HCT116 (cell line): ENCODE results near the gene CTSE. TPM values are rescaled to one million over a fixed set of nuclear protein-coding genes. Genes with fewer than 3 reads are reported as not detected.

ENCODE experiments used
- ATAC-seq: fragments of 200-7000 bp; cut with Tn5 transposase; 2 replicates; pipeline ENCODE4 v1.9.1; 2020; ENCODE audit warnings: mild to moderate bottlenecking, moderate library complexity
- BruUV-seq: library from RNA; stranded (reverse); fragments of 400-500 nt; replicated peaks from 2 replicates; lab custom pipeline; 2021; lab: Mats Ljungman, UMichigan
- CTCF ChIA-PET: fragments of 300-600 bp; sonication (Branson Sonifier 250); formaldehyde crosslinking; loops from one replicate; lab custom pipeline; 2021; ENCODE audit warnings: antibody characterized with exemption; lab: Charles Lee
- POLR2A ChIA-PET: fragments of 300-600, 350-600 bp; sonication (Branson Sonifier 250); formaldehyde crosslinking; loops from one replicate; lab custom pipeline; 2021; ENCODE audit warnings: antibody characterized with exemption; lab: Charles Lee
- RAD21 ChIA-PET, 2 experiments: fragments of 300-600 bp; sonication (Branson Sonifier 250); formaldehyde crosslinking; loops; one replicate each; lab custom pipeline; 2023; ENCODE audit warnings: low total read pairs in 2 of 2; ENCODE audit not compliant: uncharacterized antibody in 2 of 2, unreplicated experiment in 2 of 2, low non-redundant PET in 1 of 2; lab: Charles Lee
- DNase-seq: peaks from one replicate; pipeline ENCODE4 v3.0.0-alpha.2; 2010; ENCODE audit warnings: low read depth, low spot score
- H2AFZ ChIP-seq: fragments of 200-600 bp; shearing (Covaris generic), sonication (generic); 2 replicates; pipeline ENCODE4 v1.6.1; 2017; ENCODE audit warnings: low read depth, mixed run types, mixed read lengths, antibody characterized with exemption, low read length; ENCODE audit not compliant: poor library complexity, severe bottlenecking
- H3K27ac ChIP-seq: 2 replicates; pipeline ENCODE4 v1.5.1; 2012; ENCODE audit warnings: low read depth, low read length
- H3K27me3 ChIP-seq: fragments of 200-600 bp; sonication (generic); 2 replicates; pipeline ENCODE4 v1.6.1; 2016; ENCODE audit warnings: mixed run types, low read length, mixed read lengths; ENCODE audit not compliant: insufficient read depth
- H3K36me3 ChIP-seq, 2 experiments: fragments of 200-500 bp in 1 of 2; fragments of 200-600 bp in 1 of 2; sonication (Bioruptor generic) in 1 of 2; sonication (generic) in 1 of 2; 2 replicates each; pipeline versions ENCODE4 v1.5.1 to v1.6.1; 2014 to 2016; ENCODE audit warnings: low read length in 2 of 2, inconsistent platforms in 1 of 2, mixed read lengths in 1 of 2, mixed run types in 1 of 2; ENCODE audit not compliant: insufficient read depth in 2 of 2, control insufficient read depth in 1 of 2
- H3K4me1 ChIP-seq, 2 experiments: fragments of 200-600 bp in 1 of 2; sonication (generic) in 1 of 2; 2 replicates each; pipeline versions ENCODE4 v1.5.1 to v1.6.1; 2012 to 2017; ENCODE audit warnings: low read length in 2 of 2, inconsistent platforms in 1 of 2, mild to moderate bottlenecking in 1 of 2, mixed read lengths in 1 of 2, mixed run types in 1 of 2, moderate library complexity in 1 of 2; ENCODE audit not compliant: insufficient read depth in 2 of 2, control insufficient read depth in 1 of 2
- H3K4me2 ChIP-seq: fragments of 200-600 bp; sonication (generic); 2 replicates; pipeline ENCODE4 v1.6.1; 2017; ENCODE audit warnings: mixed run types, low read length, mixed read lengths
- H3K4me3 ChIP-seq, 2 experiments: fragments of 200-600 bp in 1 of 2; sonication (generic) in 1 of 2; replicated peaks in 1 of 2; 2 replicates each; pipeline ENCODE4 v1.5.1; 2011 to 2016; ENCODE audit warnings: low read length in 2 of 2, control low read depth in 1 of 2, low read depth in 1 of 2, mild to moderate bottlenecking in 1 of 2, mixed read lengths in 1 of 2, mixed run types in 1 of 2
- H3K79me2 ChIP-seq: fragments of 200-600 bp; sonication (generic); 2 replicates; pipeline ENCODE4 v1.6.1; 2017; ENCODE audit warnings: mild to moderate bottlenecking, mixed run types, low read length, moderate library complexity, mixed read lengths; ENCODE audit not compliant: insufficient read depth
- H3K9ac ChIP-seq: fragments of 200-600 bp; sonication (generic); 2 replicates; pipeline ENCODE4 v1.6.1; 2016; ENCODE audit warnings: low read length, mixed read lengths
- H3K9me2 ChIP-seq: fragments of 200-600 bp; sonication (generic), shearing (Covaris generic); 2 replicates; pipeline ENCODE4 v1.6.1; 2017; ENCODE audit warnings: mixed run types, mild to moderate bottlenecking, moderate library complexity; ENCODE audit not compliant: insufficient read depth
- H3K9me3 ChIP-seq, 2 experiments: fragments of 200-500 bp in 1 of 2; fragments of 200-600 bp in 1 of 2; sonication (Bioruptor generic) in 1 of 2; sonication (generic) in 1 of 2; 2 replicates each; pipeline ENCODE4 v1.6.1; 2014 to 2017; ENCODE audit warnings: low read length in 2 of 2, mixed read lengths in 2 of 2, inconsistent platforms in 1 of 2, low read depth in 1 of 2, mild to moderate bottlenecking in 1 of 2, mixed run types in 1 of 2, moderate library complexity in 1 of 2; ENCODE audit not compliant: control insufficient read depth in 1 of 2, insufficient read depth in 1 of 2
- H4K20me1 ChIP-seq: fragments of 200-600 bp; sonication (generic), shearing (Covaris generic); 2 replicates; pipeline ENCODE4 v1.6.1; 2017; ENCODE audit warnings: mixed run types, mild to moderate bottlenecking, moderate library complexity; ENCODE audit not compliant: insufficient read depth
- CBX3 ChIP-seq: IDR thresholded peaks from 2 replicates; pipeline ENCODE4 v1.6.1; 2012; ENCODE audit warnings: low read depth
- CEBPB ChIP-seq: IDR thresholded peaks from 2 replicates; pipeline ENCODE4 v1.6.1; 2012; ENCODE audit warnings: low read depth
- EGR1 ChIP-seq: IDR thresholded peaks from 2 replicates; pipeline ENCODE4 v1.6.1; 2012; ENCODE audit warnings: low read depth
- ELF1 ChIP-seq: IDR thresholded peaks from 2 replicates; pipeline ENCODE4 v1.6.1; 2012; ENCODE audit warnings: low read depth, borderline replicate concordance
- EZH2 ChIP-seq: fragments of 200-600 bp; sonication (generic); IDR thresholded peaks from 2 replicates; pipeline ENCODE4 v1.6.1; 2017; ENCODE audit warnings: antibody characterized with exemption, mixed run types
- FOSL1 ChIP-seq: IDR thresholded peaks from 2 replicates; pipeline ENCODE4 v1.6.1; 2012; ENCODE audit warnings: low read depth
- JUND ChIP-seq: IDR thresholded peaks from 2 replicates; pipeline ENCODE4 v1.6.1; 2012
- POLR2A ChIP-seq: IDR thresholded peaks from 2 replicates; pipeline ENCODE4 v1.7.0; 2011; ENCODE audit warnings: borderline replicate concordance; ENCODE audit not compliant: insufficient read depth, insufficient read length; ENCODE audit errors: extremely low read depth
- POLR2AphosphoS5 ChIP-seq: IDR thresholded peaks from 2 replicates; pipeline ENCODE4 v1.6.1; 2011; ENCODE audit warnings: mild to moderate bottlenecking, low read depth, low read length, moderate library complexity
- RAD21 ChIP-seq: IDR thresholded peaks from 2 replicates; pipeline ENCODE4 v1.6.1; 2012; ENCODE audit warnings: low read depth, mild to moderate bottlenecking
- SRF ChIP-seq: IDR thresholded peaks from 2 replicates; pipeline ENCODE4 v1.6.1; 2012; ENCODE audit warnings: low read depth
- YY1 ChIP-seq: IDR thresholded peaks from 2 replicates; pipeline ENCODE4 v1.6.1; 2011; ENCODE audit warnings: low read length, low read depth, moderate library complexity, mild to moderate bottlenecking; ENCODE audit not compliant: insufficient replicate concordance; ENCODE audit errors: extremely low read depth
- ZFX ChIP-seq: fragments of 450-650 bp; IDR thresholded peaks from 2 replicates; pipeline ENCODE4 v1.6.1; 2017
- ZNF274 ChIP-seq: fragments of 200-500 bp; sonication (Bioruptor generic); IDR thresholded peaks from 2 replicates; pipeline ENCODE4 v1.6.1; 2014; ENCODE audit warnings: mild to moderate bottlenecking, low read depth, low read length, inconsistent platforms
- intact Hi-C: fragments of 100-400 bp; cut with micrococcal nuclease; formaldehyde crosslinking; loops from 2 replicates; pipeline ENCODE4 v1.10.0; 2022
- total RNA-seq: library from RNA; stranded (reverse); gene quantifications from one replicate; pipeline ENCODE4 v1.2.1, GENCODE V29; 2021; ENCODE audit not compliant: unreplicated experiment
- TF ChIP-seq, protein P1 (sequence below), 3 experiments: fragments of 200-600 bp in 1 of 3; sonication (generic) in 1 of 3; IDR thresholded peaks in 2 of 3; conservative IDR thresholded peaks in 1 of 3; 2 replicates each; pipeline ENCODE4 v1.5.1; 2012 to 2017; ENCODE audit warnings: low read depth in 2 of 3, low read length in 2 of 3, antibody characterized with exemption in 1 of 3, borderline replicate concordance in 1 of 3, control low read depth in 1 of 3, mild to moderate bottlenecking in 1 of 3, mixed read lengths in 1 of 3, mixed run types in 1 of 3, moderate library complexity in 1 of 3; ENCODE audit not compliant: insufficient read depth in 1 of 3
- TF ChIP-seq, protein P2 (sequence below): IDR thresholded peaks from 2 replicates; pipeline ENCODE4 v1.6.1; 2012
- TF ChIP-seq, protein P3 (sequence below): IDR thresholded peaks from 2 replicates; pipeline ENCODE4 v1.6.1; 2012; ENCODE audit warnings: low read depth
- TF ChIP-seq, protein P4 (sequence below): IDR thresholded peaks from 2 replicates; pipeline ENCODE4 v1.6.1; 2012
- TF ChIP-seq, protein P5 (sequence below): IDR thresholded peaks from 2 replicates; pipeline ENCODE4 v1.6.1; 2011; ENCODE audit warnings: mild to moderate bottlenecking, low read length, moderate library complexity; ENCODE audit not compliant: insufficient replicate concordance; ENCODE audit errors: extremely low read depth

The CTSE gene
- total RNA-seq, 1 experiment from 2014 or later: 0.12 TPM

DNA sequence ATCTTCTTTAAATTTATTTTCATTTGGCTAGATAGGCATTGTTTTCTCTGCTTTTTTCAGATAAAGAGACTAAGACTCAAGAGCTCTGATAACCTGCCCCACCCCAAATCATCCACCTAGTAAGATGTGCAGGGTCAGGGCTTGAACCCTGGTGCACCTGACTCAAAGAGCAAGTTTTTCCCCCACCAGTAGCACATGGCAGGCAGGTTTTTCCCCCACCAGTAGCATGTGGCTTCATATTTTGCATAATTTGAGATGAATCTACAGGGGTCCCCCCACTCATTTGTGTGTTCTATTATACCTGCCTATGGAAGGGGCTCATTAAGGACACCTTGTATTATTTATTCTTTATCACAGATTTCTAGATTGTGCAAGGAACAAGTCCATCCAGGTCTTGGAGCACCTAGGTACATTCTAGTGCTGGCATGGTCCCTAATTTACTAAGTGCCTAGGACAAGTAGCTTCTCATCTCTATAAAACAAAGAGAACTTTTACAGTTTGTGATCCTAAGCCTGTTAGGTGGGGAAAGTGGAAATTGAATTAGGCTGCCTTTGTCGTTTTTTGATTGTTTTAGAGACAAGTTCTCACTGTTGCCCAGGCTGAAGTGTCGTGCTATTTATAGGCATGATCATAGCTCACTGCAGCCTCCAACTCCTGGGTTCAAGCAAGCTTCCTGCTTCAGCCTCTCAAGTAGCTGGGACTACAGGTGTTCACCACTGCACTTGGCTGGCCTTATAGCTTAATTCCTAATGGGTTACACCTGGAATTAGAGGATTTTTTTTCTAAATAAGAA, 13.2 kb upstream of the CTSE start:
- Histone ChIP-seq H3K4me3 (no peak overlapping the region), H3K36me3 (no peaks in the 10 kb centered on the region), H3K4me2 (no peak overlapping the region), H4K20me1 (no peaks in the 10 kb centered on the region), H3K9me2 (no peaks in the 10 kb centered on the region), H3K9ac (no peak overlapping the region), H3K4me1 (no peaks in the 10 kb centered on the region), H2AFZ (no peak overlapping the region), H3K79me2 (no peaks in the 10 kb centered on the region), H3K27ac (no peak overlapping the region), H3K27me3 (peaks cover 16% of the 10 kb centered on the region; the same call in 1 of the 2 replicates), H3K9me3 (no peaks in the 10 kb centered on the region)
- DNase-seq: no peak
- TF ChIP-seq, protein P1, sequence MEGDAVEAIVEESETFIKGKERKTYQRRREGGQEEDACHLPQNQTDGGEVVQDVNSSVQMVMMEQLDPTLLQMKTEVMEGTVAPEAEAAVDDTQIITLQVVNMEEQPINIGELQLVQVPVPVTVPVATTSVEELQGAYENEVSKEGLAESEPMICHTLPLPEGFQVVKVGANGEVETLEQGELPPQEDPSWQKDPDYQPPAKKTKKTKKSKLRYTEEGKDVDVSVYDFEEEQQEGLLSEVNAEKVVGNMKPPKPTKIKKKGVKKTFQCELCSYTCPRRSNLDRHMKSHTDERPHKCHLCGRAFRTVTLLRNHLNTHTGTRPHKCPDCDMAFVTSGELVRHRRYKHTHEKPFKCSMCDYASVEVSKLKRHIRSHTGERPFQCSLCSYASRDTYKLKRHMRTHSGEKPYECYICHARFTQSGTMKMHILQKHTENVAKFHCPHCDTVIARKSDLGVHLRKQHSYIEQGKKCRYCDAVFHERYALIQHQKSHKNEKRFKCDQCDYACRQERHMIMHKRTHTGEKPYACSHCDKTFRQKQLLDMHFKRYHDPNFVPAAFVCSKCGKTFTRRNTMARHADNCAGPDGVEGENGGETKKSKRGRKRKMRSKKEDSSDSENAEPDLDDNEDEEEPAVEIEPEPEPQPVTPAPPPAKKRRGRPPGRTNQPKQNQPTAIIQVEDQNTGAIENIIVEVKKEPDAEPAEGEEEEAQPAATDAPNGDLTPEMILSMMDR (IDR thresholded peaks at IDR 0.05 in 2 of 3, conservative IDR thresholded peaks at IDR 0.05 in 1 of 3; ENCODE audit: borderline replicate concordance in 1 of 3, insufficient read depth in 1 of 3, low read depth in 2 of 3, low read length in 2 of 3): no peak
- TF ChIP-seq EZH2 (no peak), SRF (no peak), RAD21 (no peak), ELF1 (no peak), YY1 (no peak), EGR1 (no peak), ZFX (no peak), POLR2AphosphoS5 (no peak), FOSL1 (no peak), POLR2A (no peak), ZNF274 (no peak), JUND (no peak), CEBPB (no peak), CBX3 (no peak)
- TF ChIP-seq, protein P2, sequence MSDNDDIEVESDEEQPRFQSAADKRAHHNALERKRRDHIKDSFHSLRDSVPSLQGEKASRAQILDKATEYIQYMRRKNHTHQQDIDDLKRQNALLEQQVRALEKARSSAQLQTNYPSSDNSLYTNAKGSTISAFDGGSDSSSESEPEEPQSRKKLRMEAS: no peak
- TF ChIP-seq, protein P3, sequence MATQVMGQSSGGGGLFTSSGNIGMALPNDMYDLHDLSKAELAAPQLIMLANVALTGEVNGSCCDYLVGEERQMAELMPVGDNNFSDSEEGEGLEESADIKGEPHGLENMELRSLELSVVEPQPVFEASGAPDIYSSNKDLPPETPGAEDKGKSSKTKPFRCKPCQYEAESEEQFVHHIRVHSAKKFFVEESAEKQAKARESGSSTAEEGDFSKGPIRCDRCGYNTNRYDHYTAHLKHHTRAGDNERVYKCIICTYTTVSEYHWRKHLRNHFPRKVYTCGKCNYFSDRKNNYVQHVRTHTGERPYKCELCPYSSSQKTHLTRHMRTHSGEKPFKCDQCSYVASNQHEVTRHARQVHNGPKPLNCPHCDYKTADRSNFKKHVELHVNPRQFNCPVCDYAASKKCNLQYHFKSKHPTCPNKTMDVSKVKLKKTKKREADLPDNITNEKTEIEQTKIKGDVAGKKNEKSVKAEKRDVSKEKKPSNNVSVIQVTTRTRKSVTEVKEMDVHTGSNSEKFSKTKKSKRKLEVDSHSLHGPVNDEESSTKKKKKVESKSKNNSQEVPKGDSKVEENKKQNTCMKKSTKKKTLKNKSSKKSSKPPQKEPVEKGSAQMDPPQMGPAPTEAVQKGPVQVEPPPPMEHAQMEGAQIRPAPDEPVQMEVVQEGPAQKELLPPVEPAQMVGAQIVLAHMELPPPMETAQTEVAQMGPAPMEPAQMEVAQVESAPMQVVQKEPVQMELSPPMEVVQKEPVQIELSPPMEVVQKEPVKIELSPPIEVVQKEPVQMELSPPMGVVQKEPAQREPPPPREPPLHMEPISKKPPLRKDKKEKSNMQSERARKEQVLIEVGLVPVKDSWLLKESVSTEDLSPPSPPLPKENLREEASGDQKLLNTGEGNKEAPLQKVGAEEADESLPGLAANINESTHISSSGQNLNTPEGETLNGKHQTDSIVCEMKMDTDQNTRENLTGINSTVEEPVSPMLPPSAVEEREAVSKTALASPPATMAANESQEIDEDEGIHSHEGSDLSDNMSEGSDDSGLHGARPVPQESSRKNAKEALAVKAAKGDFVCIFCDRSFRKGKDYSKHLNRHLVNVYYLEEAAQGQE: no peak
- TF ChIP-seq, protein P4, sequence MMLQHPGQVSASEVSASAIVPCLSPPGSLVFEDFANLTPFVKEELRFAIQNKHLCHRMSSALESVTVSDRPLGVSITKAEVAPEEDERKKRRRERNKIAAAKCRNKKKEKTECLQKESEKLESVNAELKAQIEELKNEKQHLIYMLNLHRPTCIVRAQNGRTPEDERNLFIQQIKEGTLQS: no peak
- TF ChIP-seq, protein P5, sequence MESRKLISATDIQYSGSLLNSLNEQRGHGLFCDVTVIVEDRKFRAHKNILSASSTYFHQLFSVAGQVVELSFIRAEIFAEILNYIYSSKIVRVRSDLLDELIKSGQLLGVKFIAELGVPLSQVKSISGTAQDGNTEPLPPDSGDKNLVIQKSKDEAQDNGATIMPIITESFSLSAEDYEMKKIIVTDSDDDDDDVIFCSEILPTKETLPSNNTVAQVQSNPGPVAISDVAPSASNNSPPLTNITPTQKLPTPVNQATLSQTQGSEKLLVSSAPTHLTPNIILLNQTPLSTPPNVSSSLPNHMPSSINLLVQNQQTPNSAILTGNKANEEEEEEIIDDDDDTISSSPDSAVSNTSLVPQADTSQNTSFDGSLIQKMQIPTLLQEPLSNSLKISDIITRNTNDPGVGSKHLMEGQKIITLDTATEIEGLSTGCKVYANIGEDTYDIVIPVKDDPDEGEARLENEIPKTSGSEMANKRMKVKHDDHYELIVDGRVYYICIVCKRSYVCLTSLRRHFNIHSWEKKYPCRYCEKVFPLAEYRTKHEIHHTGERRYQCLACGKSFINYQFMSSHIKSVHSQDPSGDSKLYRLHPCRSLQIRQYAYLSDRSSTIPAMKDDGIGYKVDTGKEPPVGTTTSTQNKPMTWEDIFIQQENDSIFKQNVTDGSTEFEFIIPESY: no peak
- ChIA-PET RAD21 (no interaction called here), CTCF (no interaction called here), POLR2A (interaction anchor here (1.2 kb wide), 1 partner anchor 11 kb away, joined by 4 read pairs; no protein-coding TSS in a partner anchor)
- no TSS peak for BruUV-seq
- intact Hi-C loops: loop anchor here (5.0 kb wide), 1 partner anchor 55 kb away; no protein-coding TSS in a partner anchor
- ATAC-seq: no peak
